ENCODE data around the gene WDFY4.

WDFY4 gene

DNA sequence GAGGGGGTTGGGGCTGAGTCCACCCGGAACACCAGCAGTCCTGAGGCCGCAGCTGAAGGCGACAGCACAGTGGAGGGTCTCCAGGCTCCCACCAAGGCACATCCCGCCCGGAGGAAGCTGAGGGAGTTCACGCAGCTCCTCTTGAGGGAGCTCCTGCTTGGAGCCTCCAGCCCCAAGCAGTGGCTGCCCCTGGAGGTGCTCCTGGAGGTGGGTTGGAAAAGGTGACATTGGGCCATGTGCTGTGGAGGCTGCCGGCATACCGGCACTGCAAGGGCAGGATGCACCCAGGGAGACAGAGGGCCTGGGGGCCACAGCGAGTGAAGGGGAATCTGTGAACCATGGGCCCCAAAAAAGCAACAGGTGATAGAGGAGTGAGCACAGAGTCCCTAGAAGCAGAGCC is 135.6 kb downstream of the WDFY4 start:
- no peak for FAIRE-seq

DNA sequence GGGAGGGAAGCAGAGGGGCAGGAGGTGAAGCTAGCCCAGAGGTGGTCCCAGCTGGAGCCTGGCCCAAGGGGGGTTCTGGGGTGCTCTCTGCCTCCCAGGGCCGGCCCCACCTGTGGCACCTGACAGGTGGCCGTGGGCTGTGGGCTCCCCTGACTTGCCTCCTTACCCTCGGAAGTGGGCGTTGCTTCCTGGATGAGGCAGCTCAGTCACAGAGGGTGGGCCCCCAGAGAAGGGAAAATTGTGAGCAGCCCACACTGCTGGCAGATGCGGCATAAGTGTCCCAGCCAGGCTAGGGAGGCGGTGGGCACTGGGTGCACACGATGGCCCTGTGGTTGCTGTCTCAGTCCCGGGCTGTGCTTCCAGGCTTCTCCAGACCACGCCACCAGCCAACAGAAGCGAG is 136.0 kb downstream of the WDFY4 start:
- FAIRE-seq: no peak

DNA sequence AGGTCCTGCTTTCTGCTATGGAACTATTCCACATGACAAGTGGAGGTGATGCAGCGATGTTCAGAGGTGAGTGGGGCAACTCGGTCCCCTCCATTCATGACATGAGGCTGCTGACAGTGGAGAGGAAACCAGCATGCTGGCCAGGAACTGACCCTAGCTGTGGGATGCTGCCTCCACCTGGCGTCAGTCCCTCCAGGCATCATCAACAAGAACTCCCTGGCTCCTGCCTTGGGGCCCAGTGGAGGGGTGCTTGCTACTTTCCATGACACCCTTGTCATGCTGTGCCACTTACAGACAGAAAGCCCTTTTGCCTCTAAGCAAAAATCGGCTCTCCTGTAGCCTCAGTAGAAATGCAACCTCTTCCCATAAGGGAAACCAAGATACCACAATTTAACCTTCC is 136.4 kb downstream of the WDFY4 start:
- FAIRE-seq: no peak

- no peak for FAIRE-seq
These were observed 137.0 kb downstream of the WDFY4 start for GRCh38 chr10:48821692-48822091.

DNA sequence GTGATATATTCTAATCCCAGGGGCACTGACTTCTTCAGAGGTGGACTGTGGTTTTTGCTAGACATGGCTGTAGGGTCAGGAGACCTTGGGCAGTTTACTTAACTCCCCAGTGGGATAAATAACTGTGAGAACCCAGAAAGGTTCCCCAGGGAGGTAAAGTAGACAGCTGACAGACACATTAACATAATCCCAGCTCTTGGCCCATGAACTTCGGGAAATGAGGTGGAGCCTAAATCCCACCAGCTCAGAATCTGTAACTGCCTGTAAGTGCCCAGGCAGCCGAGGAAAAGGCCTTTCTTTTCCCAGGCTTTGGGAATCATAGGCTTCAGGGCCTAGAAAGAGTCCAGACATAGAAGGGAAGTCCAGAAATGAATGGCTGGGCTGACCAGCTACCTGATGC is 149.0 kb downstream of the WDFY4 start:
- FAIRE-seq: no peak

DNA sequence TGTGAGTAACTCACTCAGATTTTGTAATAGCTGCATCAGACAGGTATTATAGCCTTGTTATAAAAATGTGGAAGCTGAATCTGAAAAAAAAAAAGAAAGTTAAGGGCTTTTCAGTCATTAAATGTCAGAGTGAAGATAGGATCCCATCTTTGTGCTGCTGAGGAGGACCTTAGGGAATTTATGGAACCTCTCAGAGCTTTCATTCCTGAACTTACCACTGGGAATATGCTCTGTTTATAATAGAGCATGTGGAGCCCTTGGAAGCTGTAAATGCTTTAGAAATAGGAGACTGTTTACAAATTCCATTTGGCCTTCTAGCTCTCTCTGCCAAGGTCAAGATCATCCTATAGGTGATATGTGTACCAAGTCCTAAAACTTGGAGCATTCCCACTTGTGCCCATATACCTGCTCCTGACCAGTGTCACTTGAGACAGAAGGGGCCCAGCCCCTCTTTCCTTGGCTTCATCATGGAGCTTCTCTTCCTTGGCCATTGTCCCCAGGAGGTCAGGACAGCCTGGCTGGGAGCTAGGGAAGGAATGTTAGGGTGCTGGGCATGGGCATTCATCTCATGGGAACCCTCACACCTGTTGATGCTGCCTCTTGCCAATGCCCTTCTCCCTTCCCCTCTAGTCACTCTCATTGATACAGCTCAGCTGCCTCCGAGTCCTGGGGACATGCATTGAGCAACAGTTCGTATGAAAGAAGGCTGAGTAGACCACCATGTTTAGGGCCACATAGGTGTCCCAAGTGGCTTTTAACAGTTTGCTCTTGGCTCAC is 149.7 kb downstream of the WDFY4 start:
- FAIRE-seq: no peak

- FAIRE-seq: no peak
These were observed 151.1 kb downstream of the WDFY4 start for GRCh38 chr10:48835781-48836180.

GRCh38 chr10:48836605-48837004 is 151.9 kb downstream of the WDFY4 start:
- FAIRE-seq: no peak

- FAIRE-seq: no peak
These were observed 154.2 kb downstream of the WDFY4 start for GRCh38 chr10:48838834-48839233.

- no peak for FAIRE-seq
These were observed 155.4 kb downstream of the WDFY4 start for GRCh38 chr10:48839809-48840679.

DNA sequence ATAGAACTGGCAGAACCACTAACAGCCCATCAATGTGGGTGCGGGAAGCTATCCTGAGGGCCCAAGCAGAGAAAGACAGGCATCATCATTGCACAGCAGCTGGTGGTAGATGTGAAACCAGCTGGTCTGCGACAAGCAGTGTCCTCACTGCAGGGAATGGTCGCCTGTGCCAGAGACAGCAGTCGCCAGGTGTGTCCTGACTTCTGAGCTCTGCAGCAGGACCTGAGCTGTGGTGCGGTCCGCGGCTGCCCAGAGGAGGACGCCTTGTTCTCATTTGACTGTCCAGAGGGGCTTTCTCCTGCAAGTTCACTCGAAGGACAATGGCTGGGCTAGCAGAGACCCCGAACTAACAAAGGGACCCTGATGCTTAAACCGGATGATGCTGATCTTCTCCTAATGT is 157.6 kb downstream of the WDFY4 start:
- FAIRE-seq: no peak

GRCh38 chr10:48843198-48843597 is 158.5 kb downstream of the WDFY4 start:
- FAIRE-seq: no peak

DNA sequence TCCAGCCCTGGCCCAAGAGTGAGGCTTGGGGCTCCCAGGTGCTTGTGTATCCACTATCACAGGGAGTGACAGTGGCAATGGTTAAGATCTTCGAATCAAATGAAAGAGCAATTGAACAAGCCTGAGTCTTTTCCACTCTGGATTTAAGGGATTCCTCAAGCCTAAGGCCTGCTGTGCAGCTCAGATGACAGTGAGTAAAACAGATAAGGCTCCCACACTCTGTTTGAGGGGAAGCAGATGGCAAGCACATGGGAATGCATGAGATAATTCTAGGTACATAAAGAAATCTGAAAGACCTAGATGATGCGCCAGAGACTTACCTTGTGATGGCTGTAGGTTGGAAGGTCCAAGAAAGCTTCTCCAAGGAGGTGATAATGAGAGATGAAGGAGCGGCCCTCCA is 159.9 kb downstream of the WDFY4 start:
- no peak for FAIRE-seq

DNA sequence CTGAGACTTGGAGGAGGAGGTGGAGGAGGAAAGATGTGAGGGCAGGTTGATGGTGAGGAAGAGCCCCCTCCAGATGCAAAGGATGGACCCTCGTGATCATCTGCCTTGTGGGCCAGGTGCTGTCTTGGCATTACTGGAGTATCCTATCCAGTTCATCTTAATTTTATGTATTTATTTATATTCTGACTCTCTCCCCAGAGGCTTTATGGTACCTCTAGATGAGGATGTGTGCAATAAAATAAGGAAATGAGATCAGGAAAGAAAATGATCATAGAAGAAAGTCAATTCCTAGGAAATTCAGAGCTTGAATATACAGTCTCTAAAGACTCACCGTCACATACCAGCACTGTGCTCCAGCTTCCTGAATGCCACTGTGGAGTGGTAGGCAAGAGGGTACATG is 160.8 kb downstream of the WDFY4 start:
- no peak for FAIRE-seq

DNA sequence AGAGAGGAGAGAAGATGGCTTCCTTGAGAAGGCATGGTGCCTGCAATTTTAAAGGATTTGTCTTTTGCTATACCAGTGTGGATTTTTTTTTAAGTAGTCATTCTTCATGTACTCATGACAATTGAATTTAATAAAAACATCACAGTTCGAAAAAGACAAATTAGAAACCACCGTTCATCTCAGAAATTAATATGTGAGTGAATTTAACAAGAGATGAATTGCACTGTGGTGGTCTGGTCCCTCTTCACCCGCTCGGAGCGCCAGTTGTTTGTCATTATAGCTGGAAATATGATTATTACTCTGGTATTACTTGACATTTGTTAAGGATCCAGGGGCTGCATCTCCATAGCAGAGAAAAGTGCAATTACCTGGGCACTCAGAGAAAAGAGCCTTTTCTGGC is 163.0 kb downstream of the WDFY4 start:
- FAIRE-seq: no peak

- FAIRE-seq: no peak
These were observed 172.2 kb downstream of the WDFY4 start for GRCh38 chr10:48856855-48857254.

GRCh38 chr10:48872234-48872633 is 187.6 kb downstream of the WDFY4 start:
- FAIRE-seq: no peak

- FAIRE-seq: no peak
These were observed 193.4 kb downstream of the WDFY4 start for GRCh38 chr10:48878091-48878490.

DNA sequence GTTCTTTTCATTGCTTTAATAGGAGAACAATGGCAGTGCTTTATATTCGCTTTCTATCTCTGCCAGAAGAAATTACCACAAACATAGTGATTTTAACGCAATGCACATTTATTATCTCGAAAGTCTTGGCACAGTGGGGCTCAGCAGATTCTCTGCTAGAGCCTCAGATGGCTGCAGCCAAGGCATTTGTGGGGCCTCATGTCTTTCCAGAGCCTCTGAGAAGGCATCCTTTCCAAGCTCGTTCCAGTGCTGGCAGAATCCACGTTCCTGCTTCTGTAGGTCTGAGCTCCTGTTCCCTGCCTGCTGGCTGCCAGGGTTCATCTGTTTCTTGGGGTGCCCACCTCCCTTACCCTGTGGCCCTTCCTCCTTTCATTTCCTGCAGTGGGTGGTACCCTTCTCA is 194.8 kb downstream of the WDFY4 start:
- no peak for FAIRE-seq

DNA sequence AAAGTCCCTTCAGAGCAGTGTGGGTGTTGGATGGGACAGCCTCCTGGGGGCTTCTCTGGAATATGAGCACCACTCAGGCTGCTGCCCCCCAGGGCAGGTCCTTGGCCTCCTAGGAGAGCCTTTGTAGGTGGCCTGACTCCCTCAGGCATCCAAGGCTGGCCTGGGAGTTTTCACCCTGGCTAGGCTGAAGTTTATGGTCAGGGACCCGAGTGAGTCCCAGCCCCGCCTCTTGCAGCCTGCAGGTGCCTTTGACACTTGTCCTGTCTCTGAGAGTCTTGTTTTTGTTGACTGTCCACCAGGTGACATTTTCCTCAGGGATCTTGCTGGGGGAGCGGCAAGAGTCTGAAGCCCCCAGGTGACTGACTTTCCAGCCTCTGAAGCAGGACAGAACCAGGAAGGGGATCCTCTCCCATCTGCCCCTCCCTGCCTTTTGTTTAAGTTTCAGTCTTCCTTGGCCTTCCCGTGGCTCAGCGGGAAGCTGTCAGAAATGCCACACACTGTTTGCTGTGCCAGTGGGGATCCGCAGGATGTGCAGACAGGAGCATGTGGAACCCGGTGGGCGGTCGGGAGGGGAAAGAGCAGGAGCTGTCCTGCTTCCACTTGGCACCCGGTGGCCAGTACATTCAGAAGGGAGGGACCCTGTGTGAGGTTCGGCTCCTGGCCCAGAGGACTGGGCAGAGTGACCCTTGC is 195.5 kb downstream of the WDFY4 start:
- FAIRE-seq: no peak

- no peak for FAIRE-seq
These were observed 197.3 kb downstream of the WDFY4 start for GRCh38 chr10:48881937-48882336.

DNA sequence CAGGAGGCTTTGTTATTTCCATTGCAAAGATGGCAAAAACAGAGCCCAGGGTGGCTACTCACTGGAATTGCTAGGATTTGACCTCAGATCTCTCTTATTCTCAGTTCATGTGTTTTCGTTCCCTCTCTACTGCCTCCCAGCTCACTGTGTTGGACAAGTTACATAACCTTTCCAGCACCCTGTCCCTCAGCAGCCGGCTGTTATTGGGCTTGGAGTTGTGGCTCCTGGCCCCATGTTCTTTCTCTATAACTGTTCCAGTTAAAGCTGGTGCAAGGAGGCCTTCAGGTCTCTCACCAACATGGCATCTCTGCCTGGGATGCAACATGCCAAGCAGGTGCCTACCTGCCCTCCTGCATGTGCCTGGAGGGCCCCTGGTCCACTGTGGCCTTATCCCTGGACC is 198.2 kb downstream of the WDFY4 start:
- no peak for FAIRE-seq

GRCh38 chr10:48883701-48884100 is 199.0 kb downstream of the WDFY4 start:
- no peak for FAIRE-seq
